ENCODE results near the gene GRK2. TPM values are rescaled to one million over a fixed set of nuclear protein-coding genes. Genes with fewer than 3 reads are reported as not detected.
A peak's percentile ranks its signal among the peaks of the same experiment; 100 is the strongest.

Gene GRK2
- total RNA-seq, 4 donors from 2014 or later, result 44.0 to 76.9 (median 64.8) TPM

DNA sequence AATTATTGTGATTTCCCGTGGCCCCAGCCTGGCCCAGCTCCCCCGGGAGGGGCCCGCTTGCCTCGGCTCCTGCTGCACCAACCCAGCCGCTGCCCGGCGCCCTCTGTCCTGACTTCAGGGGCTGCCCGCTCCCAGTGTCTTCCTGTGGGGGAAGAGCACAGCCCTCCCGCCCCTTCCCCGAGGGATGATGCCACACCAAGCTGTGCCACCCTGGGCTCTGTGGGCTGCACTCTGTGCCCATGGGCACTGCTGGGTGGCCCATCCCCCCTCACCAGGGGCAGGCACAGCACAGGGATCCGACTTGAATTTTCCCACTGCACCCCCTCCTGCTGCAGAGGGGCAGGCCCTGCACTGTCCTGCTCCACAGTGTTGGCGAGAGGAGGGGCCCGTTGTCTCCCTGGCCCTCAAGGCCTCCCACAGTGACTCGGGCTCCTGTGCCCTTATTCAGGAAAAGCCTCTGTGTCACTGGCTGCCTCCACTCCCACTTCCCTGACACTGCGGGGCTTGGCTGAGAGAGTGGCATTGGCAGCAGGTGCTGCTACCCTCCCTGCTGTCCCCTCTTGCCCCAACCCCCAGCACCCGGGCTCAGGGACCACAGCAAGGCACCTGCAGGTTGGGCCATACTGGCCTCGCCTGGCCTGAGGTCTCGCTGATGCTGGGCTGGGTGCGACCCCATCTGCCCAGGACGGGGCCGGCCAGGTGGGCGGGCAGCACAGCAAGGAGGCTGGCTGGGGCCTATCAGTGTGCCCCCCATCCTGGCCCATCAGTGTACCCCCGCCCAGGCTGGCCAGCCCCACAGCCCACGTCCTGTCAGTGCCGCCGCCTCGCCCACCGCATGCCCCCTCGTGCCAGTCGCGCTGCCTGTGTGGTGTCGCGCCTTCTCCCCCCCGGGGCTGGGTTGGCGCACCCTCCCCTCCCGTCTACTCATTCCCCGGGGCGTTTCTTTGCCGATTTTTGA, 19.5 kb downstream of the GRK2 start:
- Histone ChIP-seq H3K27me3 (no peaks in the 10 kb centered on the region), H3K4me1 (peaks cover 0 to 71% (median 25%) of the 10 kb centered on the region in 3 donors), H3K27ac (peak overlapping the region in 3 of 4 donors; percentile 93 to 94 (median 94)), H3K36me3 (peaks cover 0 to 69% of the 10 kb centered on the region in 2 donors), H3K4me3 (no peak overlapping the region), H3K9me3 (no peaks in the 10 kb centered on the region)
- no peak for ATAC-seq
- TF ChIP-seq POLR2AphosphoS5 (IDR thresholded peaks at IDR 0.05) (no peak), POLR2A (IDR thresholded peaks at IDR 0.05) (no peak), EP300 (IDR thresholded peaks at IDR 0.05) (no peak)
- TF ChIP-seq, protein P1, sequence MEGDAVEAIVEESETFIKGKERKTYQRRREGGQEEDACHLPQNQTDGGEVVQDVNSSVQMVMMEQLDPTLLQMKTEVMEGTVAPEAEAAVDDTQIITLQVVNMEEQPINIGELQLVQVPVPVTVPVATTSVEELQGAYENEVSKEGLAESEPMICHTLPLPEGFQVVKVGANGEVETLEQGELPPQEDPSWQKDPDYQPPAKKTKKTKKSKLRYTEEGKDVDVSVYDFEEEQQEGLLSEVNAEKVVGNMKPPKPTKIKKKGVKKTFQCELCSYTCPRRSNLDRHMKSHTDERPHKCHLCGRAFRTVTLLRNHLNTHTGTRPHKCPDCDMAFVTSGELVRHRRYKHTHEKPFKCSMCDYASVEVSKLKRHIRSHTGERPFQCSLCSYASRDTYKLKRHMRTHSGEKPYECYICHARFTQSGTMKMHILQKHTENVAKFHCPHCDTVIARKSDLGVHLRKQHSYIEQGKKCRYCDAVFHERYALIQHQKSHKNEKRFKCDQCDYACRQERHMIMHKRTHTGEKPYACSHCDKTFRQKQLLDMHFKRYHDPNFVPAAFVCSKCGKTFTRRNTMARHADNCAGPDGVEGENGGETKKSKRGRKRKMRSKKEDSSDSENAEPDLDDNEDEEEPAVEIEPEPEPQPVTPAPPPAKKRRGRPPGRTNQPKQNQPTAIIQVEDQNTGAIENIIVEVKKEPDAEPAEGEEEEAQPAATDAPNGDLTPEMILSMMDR (IDR thresholded peaks at IDR 0.05), result no peak
- WGBS, 2 donors (ENCODE audit: low coverage in 1 of 2), result 60 to 67% methylated on average over 5 to 7 of the region's 39 CpGs

DNA sequence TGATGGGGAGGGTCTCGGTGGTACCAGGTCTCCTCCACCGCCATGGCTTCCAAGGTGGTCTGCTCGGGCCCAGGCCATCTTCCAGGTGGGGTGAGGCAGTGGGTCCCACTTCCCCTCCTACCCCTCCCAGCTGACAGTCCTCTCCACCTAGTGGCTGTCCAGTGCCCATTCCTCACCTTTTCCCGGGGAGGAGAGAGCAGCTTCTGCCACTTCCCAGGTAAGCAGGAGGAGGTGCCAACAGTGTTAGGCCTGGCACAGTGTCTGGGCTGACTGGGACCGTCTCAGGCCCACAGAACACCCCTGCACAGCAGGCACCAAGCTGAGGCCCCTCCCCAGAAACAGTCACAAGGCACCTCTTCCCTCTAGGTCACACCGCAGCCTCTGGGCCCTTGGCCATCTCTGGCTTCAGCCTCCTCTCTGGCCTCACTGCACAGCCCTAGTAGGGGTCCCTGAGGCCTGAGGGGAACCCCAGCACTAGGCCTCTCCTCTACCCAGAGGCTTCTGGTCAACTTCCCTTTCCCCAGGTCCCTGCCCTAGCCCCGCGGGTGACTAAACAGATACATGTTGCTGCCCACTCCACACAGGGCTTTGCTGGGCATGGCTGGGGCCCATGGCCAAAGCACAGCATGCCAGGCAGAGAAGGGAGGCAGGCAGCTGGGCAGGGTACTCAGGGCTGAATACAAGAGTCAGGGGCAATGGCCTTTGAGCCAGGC, 20.5 kb downstream of the GRK2 start:
- 40% methylated on average over 1 of the region's 8 CpGs; no CpG with 5 or more reads in 1 of the 2 donors for whole genome bisulfite sequencing, 2 donors (ENCODE audit: low coverage in 1 of 2)
- Histone ChIP-seq H3K4me1 (peaks cover 0 to 80% (median 31%) of the 10 kb centered on the region in 3 donors), H3K4me3 (no peak overlapping the region), H3K27me3 (no peaks in the 10 kb centered on the region), H3K36me3 (peaks cover 0 to 69% of the 10 kb centered on the region in 2 donors), H3K27ac (peak overlapping the region in 3 of 4 donors; percentile 93 to 94 (median 94)), H3K9me3 (no peaks in the 10 kb centered on the region)
- no peak for ATAC-seq
- TF ChIP-seq EP300 (IDR thresholded peaks at IDR 0.05), result no peak
- TF ChIP-seq, protein P1 (IDR thresholded peaks at IDR 0.05), result no peak

DNA sequence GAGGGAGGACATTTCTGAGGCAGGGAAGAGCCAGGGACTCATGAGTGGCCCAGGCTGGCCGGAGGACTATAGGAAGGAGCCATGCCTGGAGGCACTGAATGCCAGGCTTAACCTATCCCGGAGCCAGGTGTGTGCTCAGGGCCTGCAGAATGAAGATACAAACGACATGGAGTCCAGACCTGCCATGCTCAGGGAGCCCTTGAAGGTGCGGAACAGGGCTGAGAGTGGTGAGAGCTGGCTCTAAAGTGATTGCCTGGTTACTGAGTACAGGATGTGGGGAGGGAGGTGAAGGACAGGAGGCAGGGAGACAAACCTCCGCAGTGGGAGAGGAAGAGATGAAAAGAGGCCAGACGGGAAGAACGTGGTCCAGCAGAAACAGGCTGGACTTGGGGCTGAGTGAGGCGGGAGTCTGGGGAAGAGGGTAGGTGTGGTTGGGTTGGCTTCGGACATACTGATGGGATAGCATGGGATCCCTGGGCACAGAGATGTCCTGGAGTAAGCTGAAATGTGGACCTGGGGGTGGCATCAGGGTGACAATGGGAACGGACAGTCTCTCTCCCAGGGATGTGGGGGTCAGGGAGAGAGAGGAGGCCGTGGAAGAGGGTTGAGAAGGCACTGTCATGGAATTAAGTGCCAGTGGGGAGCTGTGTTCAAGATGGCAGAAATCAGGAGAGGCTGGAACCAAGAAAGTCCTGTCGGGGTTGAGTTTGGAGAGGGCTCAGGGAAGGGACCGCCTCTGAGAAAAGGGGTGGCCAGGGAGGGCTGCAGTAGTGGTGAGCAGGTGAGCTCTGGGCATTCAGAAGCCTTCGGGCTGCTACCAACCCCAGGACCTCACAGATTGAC, 21.3 kb downstream of the GRK2 start:
- TF ChIP-seq POLR2AphosphoS5 (IDR thresholded peaks at IDR 0.05) (no peak), POLR2A (IDR thresholded peaks at IDR 0.05) (no peak), EP300 (IDR thresholded peaks at IDR 0.05) (no peak)
- TF ChIP-seq, protein P1 (IDR thresholded peaks at IDR 0.05), result no peak
- Histone ChIP-seq H3K27me3 (no peaks in the 10 kb centered on the region), H3K9me3 (no peaks in the 10 kb centered on the region), H3K4me1 (peaks cover 0 to 82% (median 31%) of the 10 kb centered on the region in 3 donors), H3K4me3 (peak overlapping the region in 1 of 2 donors; percentile 88), H3K27ac (peak overlapping the region; percentile 77 to 94 (median 94)), H3K36me3 (peaks cover 0 to 69% of the 10 kb centered on the region in 2 donors)
- WGBS, 2 donors (ENCODE audit: low coverage in 1 of 2), result 65 to 87% methylated on average over 5 to 12 of the region's 14 CpGs
- no peak for ATAC-seq

- TF ChIP-seq POLR2AphosphoS5 (IDR thresholded peaks at IDR 0.05) (no peak), EP300 (IDR thresholded peaks at IDR 0.05) (no peak), POLR2A (IDR thresholded peaks at IDR 0.05) (no peak)
- TF ChIP-seq, protein P1 (IDR thresholded peaks at IDR 0.05), result no peak
- H3K36me3 ChIP-seq, result peaks cover 0 to 66% of the 10 kb centered on the region in 2 donors
- WGBS, 2 donors (ENCODE audit: low coverage in 1 of 2), result 40% methylated on average over 1 of the region's 4 CpGs; no CpG with 5 or more reads in 1 of the 2 donors
- no peaks in the 10 kb centered on the region for H3K9me3 ChIP-seq
- H3K4me1 ChIP-seq, result peaks cover 0 to 83% (median 31%) of the 10 kb centered on the region in 3 donors
- H3K4me3 ChIP-seq, result peak overlapping the region in 1 of 2 donors; percentile 88
- no peaks in the 10 kb centered on the region for H3K27me3 ChIP-seq
- H3K27ac ChIP-seq, result peak overlapping the region; percentile 77 to 94 (median 94)
- ATAC-seq, result no peak
Observed at GRCh38 chr11:67288198-67288451, 21.9 kb downstream of the GRK2 start.
